Neural progenitor cell (in vitro differentiated cells): ENCODE results near the gene PMEL.

ENCODE experiments used
- EZH2phosphoT487 ChIP-seq: fragments of 200-600 bp; sonication (generic); IDR thresholded peaks from 2 replicates; pipeline ENCODE4 v1.6.1; 2017; ENCODE audit warnings: antibody characterized with exemption
- TF ChIP-seq, protein P1 (sequence below): fragments of 200-600 bp; sonication (generic); IDR thresholded peaks from 2 replicates; pipeline ENCODE4 v1.5.1; 2017; ENCODE audit warnings: antibody characterized with exemption, mild to moderate bottlenecking

DNA sequence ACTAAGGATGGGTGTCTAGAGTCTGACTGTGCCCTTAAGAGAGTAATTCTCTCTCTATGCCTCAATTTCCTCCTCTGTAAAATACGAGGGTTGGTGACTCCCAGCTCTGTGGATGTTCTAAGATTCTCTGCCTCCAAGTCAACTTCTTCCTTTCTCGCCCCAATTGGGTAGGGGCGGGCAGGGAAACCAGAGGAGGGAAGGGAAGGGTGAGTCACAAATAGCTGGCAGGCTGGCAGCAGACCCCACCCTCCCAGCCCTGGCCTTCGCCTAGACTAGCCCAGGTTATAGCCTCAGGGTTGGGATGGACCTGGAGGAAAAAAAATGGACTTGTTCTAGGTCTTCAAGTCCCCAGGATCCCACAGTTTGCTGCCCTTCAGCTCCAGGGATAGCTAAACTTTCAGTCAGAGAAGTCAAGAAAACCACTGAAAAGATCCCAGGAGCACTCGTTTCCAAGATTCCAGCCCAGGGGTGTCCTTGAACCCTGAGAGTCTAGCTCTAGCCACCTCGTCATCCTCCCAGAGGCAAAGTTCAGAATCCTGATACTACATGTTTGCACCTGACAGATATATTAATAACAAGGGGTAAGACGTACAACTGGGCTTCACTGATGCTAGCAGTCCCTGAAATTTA is 32.6 kb downstream of the PMEL start:
- TF ChIP-seq, protein P1, sequence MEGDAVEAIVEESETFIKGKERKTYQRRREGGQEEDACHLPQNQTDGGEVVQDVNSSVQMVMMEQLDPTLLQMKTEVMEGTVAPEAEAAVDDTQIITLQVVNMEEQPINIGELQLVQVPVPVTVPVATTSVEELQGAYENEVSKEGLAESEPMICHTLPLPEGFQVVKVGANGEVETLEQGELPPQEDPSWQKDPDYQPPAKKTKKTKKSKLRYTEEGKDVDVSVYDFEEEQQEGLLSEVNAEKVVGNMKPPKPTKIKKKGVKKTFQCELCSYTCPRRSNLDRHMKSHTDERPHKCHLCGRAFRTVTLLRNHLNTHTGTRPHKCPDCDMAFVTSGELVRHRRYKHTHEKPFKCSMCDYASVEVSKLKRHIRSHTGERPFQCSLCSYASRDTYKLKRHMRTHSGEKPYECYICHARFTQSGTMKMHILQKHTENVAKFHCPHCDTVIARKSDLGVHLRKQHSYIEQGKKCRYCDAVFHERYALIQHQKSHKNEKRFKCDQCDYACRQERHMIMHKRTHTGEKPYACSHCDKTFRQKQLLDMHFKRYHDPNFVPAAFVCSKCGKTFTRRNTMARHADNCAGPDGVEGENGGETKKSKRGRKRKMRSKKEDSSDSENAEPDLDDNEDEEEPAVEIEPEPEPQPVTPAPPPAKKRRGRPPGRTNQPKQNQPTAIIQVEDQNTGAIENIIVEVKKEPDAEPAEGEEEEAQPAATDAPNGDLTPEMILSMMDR, result no peak
- no peak for TF ChIP-seq EZH2phosphoT487
